GM23248 (cell line): ENCODE results near the gene SMC6. TPM values are rescaled to one million over a fixed set of nuclear protein-coding genes. Genes with fewer than 3 reads are reported as not detected.

Source experiments
- DNase-seq: peaks from one replicate; pipeline ENCODE4 v3.0.0-alpha.2; 2015
- H2AFZ ChIP-seq: fragments of 200-600 bp; sonication (generic); 2 replicates; pipeline ENCODE4 v1.6.1; 2016; ENCODE audit warnings: antibody characterized with exemption
- H3F3A ChIP-seq: fragments of 200-600 bp; sonication (generic); 2 replicates; pipeline ENCODE4 v1.6.1; 2016; ENCODE audit warnings: mild to moderate bottlenecking, antibody characterized with exemption, mixed run types; ENCODE audit not compliant: insufficient read depth
- H3K27ac ChIP-seq: fragments of 200-600 bp; sonication (generic); 2 replicates; pipeline ENCODE4 v1.5.1; 2016; ENCODE audit warnings: mild to moderate bottlenecking
- H3K27me3 ChIP-seq: fragments of 200-600 bp; sonication (generic); replicated peaks from 2 replicates; pipeline ENCODE4 v1.6.1; 2016; ENCODE audit warnings: mild to moderate bottlenecking; ENCODE audit not compliant: insufficient read depth
- H3K36me3 ChIP-seq: fragments of 200-600 bp; sonication (generic); 2 replicates; pipeline ENCODE4 v1.6.1; 2016; ENCODE audit warnings: low read depth, mild to moderate bottlenecking
- H3K4me1 ChIP-seq: fragments of 200-600 bp; sonication (generic); 2 replicates; pipeline ENCODE4 v1.6.1; 2016; ENCODE audit warnings: mild to moderate bottlenecking; ENCODE audit not compliant: insufficient read depth
- H3K4me2 ChIP-seq: fragments of 200-600 bp; sonication (generic); one replicate; pipeline ENCODE4 v1.6.1; 2016; ENCODE audit warnings: mild to moderate bottlenecking; ENCODE audit not compliant: unreplicated experiment
- H3K4me3 ChIP-seq: fragments of 200-600 bp; sonication (generic); 2 replicates; pipeline ENCODE4 v1.5.1; 2016; ENCODE audit warnings: mild to moderate bottlenecking
- H3K79me2 ChIP-seq: fragments of 200-600 bp; sonication (generic); 2 replicates; pipeline ENCODE4 v1.6.1; 2016; ENCODE audit warnings: mild to moderate bottlenecking; ENCODE audit not compliant: insufficient read depth
- H3K9ac ChIP-seq: fragments of 200-600 bp; sonication (generic); 2 replicates; pipeline ENCODE4 v1.6.1; 2016; ENCODE audit warnings: mild to moderate bottlenecking
- H3K9me2 ChIP-seq: fragments of 200-600 bp; sonication (generic); 2 replicates; pipeline ENCODE4 v1.6.1; 2016; ENCODE audit warnings: mixed run types, mild to moderate bottlenecking, moderate library complexity; ENCODE audit not compliant: insufficient read depth
- H3K9me3 ChIP-seq: fragments of 200-600 bp; sonication (generic); one replicate; pipeline ENCODE4 v1.6.1; 2017; ENCODE audit warnings: low read depth
- H4K20me1 ChIP-seq: fragments of 200-600 bp; sonication (generic); 2 replicates; pipeline ENCODE4 v1.6.0; 2016; ENCODE audit not compliant: insufficient read depth
- EZH2 ChIP-seq: fragments of 200-600 bp; sonication (generic); IDR thresholded peaks from 2 replicates; pipeline ENCODE4 v1.6.1; 2018; ENCODE audit warnings: antibody characterized with exemption, mild to moderate bottlenecking; ENCODE audit not compliant: insufficient read depth, poor library complexity, severe bottlenecking
- EZH2phosphoT487 ChIP-seq: fragments of 200-600 bp; sonication (generic); IDR thresholded peaks from 2 replicates; pipeline ENCODE4 v1.6.1; 2018; ENCODE audit warnings: antibody characterized with exemption, moderate library complexity, mild to moderate bottlenecking, low read depth; ENCODE audit not compliant: insufficient read depth
- WGBS, 2 experiments: methylation state at CpG; one replicate each; pipeline ENCODE4 v1.1.6; 2015 to 2017; ENCODE audit warnings: low lambda C conversion rate in 2 of 2, low coverage in 1 of 2; ENCODE audit errors: missing lambda C conversion rate in 2 of 2; 5-methylcytosine and 5-hydroxymethylcytosine counted together
- in situ Hi-C: fragments of 300-500 bp; cut with MboI; formaldehyde crosslinking; loops from 2 replicates; pipeline ENCODE4 v1.15.0; 2020
- polyA plus RNA-seq: library from polyadenylated mRNA; unstranded; fragments of >200 nt; fragmentation: Nextera tagmentation; extraction: Ambion mirVana; gene quantifications from 2 replicates; pipeline ENCODE4 v1.2.1, GENCODE V29; 2016
- total RNA-seq: library from RNA; depleted of rRNA; stranded (reverse); fragments of >200 nt; shearing (Covaris generic); gene quantifications from 2 replicates; pipeline ENCODE4 v1.2.3, GENCODE V29; 2014; rRNA removed

SMC6 gene
- total and polyA plus RNA-seq, 2 experiments from 2014 or later, result 20.9 to 22.0 TPM

- H2AFZ ChIP-seq, result no peak overlapping the region
- H3K9me2 ChIP-seq, result no peaks in the 10 kb centered on the region
- H3K9me3 ChIP-seq, result no peaks in the 10 kb centered on the region
- H3K4me3 ChIP-seq, result no peak overlapping the region
- peaks cover 19% of the 10 kb centered on the region for H3K4me1 ChIP-seq
- H3K9ac ChIP-seq, result no peak overlapping the region
- H3F3A ChIP-seq, result peaks cover 23% of the 10 kb centered on the region
- no peaks in the 10 kb centered on the region for H3K36me3 ChIP-seq
- 65% methylated on average over 4 of the region's 4 CpGs for WGBS, 2 experiments
- no peak for DNase-seq
- no peaks in the 10 kb centered on the region for H3K27me3 ChIP-seq
- H3K27ac ChIP-seq, result no peak overlapping the region
- no peaks in the 10 kb centered on the region for H4K20me1 ChIP-seq
- in situ Hi-C loops, result no loop called here
- H3K79me2 ChIP-seq, result no peaks in the 10 kb centered on the region
- no peak for TF ChIP-seq EZH2
- TF ChIP-seq EZH2phosphoT487, result no peak
- no peak overlapping the region for H3K4me2 ChIP-seq
These were observed 139.3 kb downstream of the SMC6 start for GRCh38 chr2:17614174-17614930.

Other genes starting within 250 kb of the SMC6 start
- not detected in 2 replicates for gene RAD51AP2, start 235.4 kb downstream of the SMC6 start, total RNA-seq
- gene RAD51AP2, start 235.4 kb downstream of the SMC6 start, polyA plus RNA-seq, result not detected in 2 replicates
- 1.8 TPM in 1 of 2 replicates, not detected in the other for gene VSNL1, start 213.1 kb downstream of the SMC6 start, total RNA-seq
- 0.70 and 0.72 TPM in 2 replicates for gene VSNL1, start 213.1 kb downstream of the SMC6 start, polyA plus RNA-seq
- 8.1 and 10.2 TPM in 2 replicates for gene GEN1, start 328 bp upstream of the SMC6 start, total RNA-seq
- gene GEN1, start 328 bp upstream of the SMC6 start, polyA plus RNA-seq, result 3.9 and 4.5 TPM in 2 replicates
- gene MSGN1, start 62.6 kb upstream of the SMC6 start, total RNA-seq, result not detected in 2 replicates
- gene MSGN1, start 62.6 kb upstream of the SMC6 start, polyA plus RNA-seq, result not detected in 2 replicates
- 2.7 and 2.9 TPM in 2 replicates for gene KCNS3, start 124.9 kb upstream of the SMC6 start, total RNA-seq
- gene KCNS3, start 124.9 kb upstream of the SMC6 start, polyA plus RNA-seq, result 2.5 TPM in 2 replicates